ENCODE data around the gene RFTN1.

The RFTN1 gene

GRCh38 chr3:16437640-16438039 is 75.9 kb downstream of the RFTN1 start:
- no peak for DNase-seq (ENCODE audit: low read depth in 2 of 2)

- no peak for DNase-seq (ENCODE audit: low read depth in 2 of 2)
Measured at GRCh38 chr3:16433701-16434151, 79.8 kb downstream of the RFTN1 start.

- no peak for DNase-seq (ENCODE audit: low read depth in 2 of 2)
Measured at GRCh38 chr3:16432714-16433113, 80.8 kb downstream of the RFTN1 start.

GRCh38 chr3:16430717-16431630 is 82.5 kb downstream of the RFTN1 start:
- no peak for DNase-seq (ENCODE audit: low read depth in 2 of 2)

GRCh38 chr3:16429086-16429485 is 84.4 kb downstream of the RFTN1 start:
- DNase-seq (ENCODE audit: low read depth in 2 of 2), result no peak

GRCh38 chr3:16428612-16429011 is 84.9 kb downstream of the RFTN1 start:
- no peak for DNase-seq (ENCODE audit: low read depth in 2 of 2)

- no peak for DNase-seq (ENCODE audit: low read depth in 2 of 2)
Measured at GRCh38 chr3:16427103-16427965, 86.2 kb downstream of the RFTN1 start.

- no peak for DNase-seq (ENCODE audit: low read depth in 2 of 2)
Measured at GRCh38 chr3:16426665-16427064, 86.8 kb downstream of the RFTN1 start.

GRCh38 chr3:16426029-16426400 is 87.5 kb downstream of the RFTN1 start:
- DNase-seq (ENCODE audit: low read depth in 2 of 2), result no peak

- DNase-seq (ENCODE audit: low read depth in 2 of 2), result no peak
Measured at GRCh38 chr3:16425398-16426028, 88.0 kb downstream of the RFTN1 start.

- DNase-seq (ENCODE audit: low read depth in 2 of 2), result no peak
Measured at GRCh38 chr3:16423947-16424673, 89.4 kb downstream of the RFTN1 start.

GRCh38 chr3:16423298-16423697 is 90.2 kb downstream of the RFTN1 start:
- no peak for DNase-seq (ENCODE audit: low read depth in 2 of 2)

- DNase-seq (ENCODE audit: low read depth in 2 of 2), result no peak
Measured at GRCh38 chr3:16419640-16420241, 93.8 kb downstream of the RFTN1 start.

- no peak for DNase-seq (ENCODE audit: low read depth in 2 of 2)
Measured at GRCh38 chr3:16417945-16418739, 95.4 kb downstream of the RFTN1 start.

- no peak for DNase-seq (ENCODE audit: low read depth in 2 of 2)
Measured at GRCh38 chr3:16415911-16416476, 97.5 kb downstream of the RFTN1 start.

GRCh38 chr3:16413321-16413720 is 100.2 kb downstream of the RFTN1 start:
- no peak for DNase-seq (ENCODE audit: low read depth in 2 of 2)

- no peak for DNase-seq (ENCODE audit: low read depth in 2 of 2)
Measured at GRCh38 chr3:16412192-16412800, 101.2 kb downstream of the RFTN1 start.

GRCh38 chr3:16411441-16411840 is 102.1 kb downstream of the RFTN1 start:
- no peak for DNase-seq (ENCODE audit: low read depth in 2 of 2)

- DNase-seq (ENCODE audit: low read depth in 2 of 2), result no peak
Measured at GRCh38 chr3:16410659-16411058, 102.8 kb downstream of the RFTN1 start.

Measured in stimulated activated CD4-positive, alpha-beta T cell treated with anti-CD3 and anti-CD28 coated beads, Interleukin-15, amount 100 ng/mL, for 48 hours (primary cell).